Tibial nerve (tissue), 3 donors: Measurements from ENCODE around the gene ISCA2.

ENCODE experiments used
- CTCF ChIP-seq, 5 experiments: fragments of 200-600 bp in 3 of 5; fragments of 450-650 bp in 2 of 5; sonication (generic) in 3 of 5; IDR thresholded peaks; one replicate each; pipeline ENCODE4 v1.5.1; 2016 to 2019; ENCODE audit warnings: antibody characterized with exemption in 5 of 5, mild to moderate bottlenecking in 3 of 5, moderate library complexity in 2 of 5
- POLR2A ChIP-seq, 2 donors: fragments of 450-650 bp; IDR thresholded peaks; one replicate each; pipeline ENCODE4 v1.6.1; 2017; ENCODE audit warnings: antibody characterized with exemption in 2 of 2, mild to moderate bottlenecking in 2 of 2, moderate library complexity in 2 of 2

- no peak for TF ChIP-seq CTCF (IDR thresholded peaks at IDR 0.05)
- TF ChIP-seq POLR2A (IDR thresholded peaks at IDR 0.05), result no peak
These were observed 25.9 kb downstream of the ISCA2 start for GRCh38 chr14:74519316-74520074.
